Heart left ventricle (tissue), 16 donors: Measurements from ENCODE around the gene GPR119. TPM values are rescaled to one million over a fixed set of nuclear protein-coding genes. Genes with fewer than 3 reads are reported as not detected.

Source experiments
- ATAC-seq, 4 donors: fragments of 200-7000 bp; cut with Tn5 transposase; one replicate each; pipeline ENCODE4 v1.9.1; 2020 to 2022; ENCODE audit warnings: moderate library complexity in 4 of 4, mild to moderate bottlenecking in 3 of 4, moderate number of reproducible peaks in 1 of 4
- DNase-seq, 5 donors: peaks; one replicate each; pipeline ENCODE4 v3.0.0-alpha.2; 2020
- H3K27ac ChIP-seq, 12 donors: fragments of 200-600 bp; sonication (generic) in 4 of 12; one replicate each; pipeline versions ENCODE4 v1.5.0 to v1.8.0; 2016 to 2022; ENCODE audit warnings: mild to moderate bottlenecking in 2 of 12
- H3K27me3 ChIP-seq, 9 donors: fragments of 200-600 bp; sonication (generic) in 2 of 9; one replicate each; pipeline versions ENCODE4 v1.5.1 to v1.8.0; 2016 to 2022; ENCODE audit warnings: mild to moderate bottlenecking in 3 of 9
- H3K36me3 ChIP-seq, 9 donors: fragments of 200-600 bp; sonication (generic) in 2 of 9; one replicate each; pipeline versions ENCODE4 v1.5.0 to v1.8.0; 2018 to 2022; ENCODE audit warnings: mild to moderate bottlenecking in 2 of 9
- H3K4me1 ChIP-seq, 12 donors: fragments of 200-600 bp; sonication (generic) in 4 of 12; one replicate each; pipeline versions ENCODE4 v1.5.0 to v1.8.0; 2016 to 2022; ENCODE audit warnings: mild to moderate bottlenecking in 3 of 12
- H3K4me3 ChIP-seq, 12 donors: fragments of 200-600 bp; sonication (generic) in 4 of 12; one replicate each; pipeline versions ENCODE4 v1.5.0 to v1.8.0; 2017 to 2022; ENCODE audit warnings: mild to moderate bottlenecking in 9 of 12, moderate library complexity in 4 of 12
- H3K9me3 ChIP-seq, 12 donors: fragments of 200-600 bp; sonication (generic) in 4 of 12; one replicate each; pipeline versions ENCODE4 v1.5.0 to v1.8.0; 2016 to 2022; ENCODE audit warnings: mild to moderate bottlenecking in 1 of 12
- POLR2A ChIP-seq, 2 donors: fragments of 450-650 bp; IDR thresholded peaks; one replicate each; pipeline ENCODE4 v1.6.1; 2017; ENCODE audit warnings: antibody characterized with exemption in 2 of 2, mild to moderate bottlenecking in 2 of 2, moderate library complexity in 2 of 2
- WGBS, 4 donors: extraction: QIAGEN DNeasy Blood & Tissue Kit in 2 of 4; methylation state at CpG; one replicate each; pipeline versions ENCODE4 v1.1.5 to v1.1.7; 2013 to 2018; 5-methylcytosine and 5-hydroxymethylcytosine counted together
- intact Hi-C, 10 donors: fragments of 100-400 bp; cut with DNase I; formaldehyde crosslinking; loops; one replicate each; pipeline versions ENCODE4 v1.11.1 to v1.14.2; 2022
- polyA plus RNA-seq, 2 donors: library from polyadenylated mRNA; stranded (reverse); fragments of 200-250 nt; gene quantifications; one replicate each; pipeline ENCODE4 v1.2.3, GENCODE V29; 2013
- total RNA-seq, 9 donors: library from RNA; depleted of rRNA in 2 of 9; stranded (reverse); fragments of >200 nt in 2 of 9; fragmentation: NEBNext Ultra II Directional in 3 of 9; extraction: Animal tissue kit (Norgen Biotek cat#: 25700) in 3 of 9; gene quantifications; one replicate each; pipeline versions ENCODE4 v1.1.0 to v1.2.4, GENCODE V29; 2016 to 2023
- TF ChIP-seq, protein P1 (sequence below), 12 donors: fragments of 200-600 bp; sonication (generic) in 4 of 12; IDR thresholded peaks; one replicate each; pipeline versions ENCODE4 v1.5.0 to v1.8.0; 2018 to 2022; ENCODE audit warnings: antibody characterized with exemption in 12 of 12, mild to moderate bottlenecking in 5 of 12
- donor health status: ischemic (EF 13 %, LVEDD 7.1; RV severe dilation, severe dysfunction).
- donor health status: healthy with polysubstance abuse.
- donor health status: DM: no; HTN: yes; CAD: no.
- donor health status: DM: no; HTN: no; CAD: no.
- donor health status: ischemic (EF 25% LVEDD 6.9; RV normal size, moderate dysfunction).
- donor health status: ischemic (EF 25% LVEDD 5.7; RV mildly dilated, moderate dysfunction).
- donor health status: healthy.
- donor health status: DM: yes; HTN: yes; CAD: no.
- donor health status: ischemic (EF 35%, LVEDD 5.7; RV mildly dilated, moderate dysfunction).
- donor health status: nonischemic (EF 11% LVEDD 7.7; RV severe dilation, severe dysfunction).
- donor health status: DM: yes; HTN: yes; CAD: no.
- donor health status: PGD.
- donor health status: ischemic (EF 29% LVEDD 5.4; RV normal size, mild dysfunction).
- donor health status: nonischemic (EF 23%, LVEDD 6.1; RV moderate dilation, normal function).

The GPR119 gene
- total and polyA plus RNA-seq, 11 donors: not detected

DNA sequence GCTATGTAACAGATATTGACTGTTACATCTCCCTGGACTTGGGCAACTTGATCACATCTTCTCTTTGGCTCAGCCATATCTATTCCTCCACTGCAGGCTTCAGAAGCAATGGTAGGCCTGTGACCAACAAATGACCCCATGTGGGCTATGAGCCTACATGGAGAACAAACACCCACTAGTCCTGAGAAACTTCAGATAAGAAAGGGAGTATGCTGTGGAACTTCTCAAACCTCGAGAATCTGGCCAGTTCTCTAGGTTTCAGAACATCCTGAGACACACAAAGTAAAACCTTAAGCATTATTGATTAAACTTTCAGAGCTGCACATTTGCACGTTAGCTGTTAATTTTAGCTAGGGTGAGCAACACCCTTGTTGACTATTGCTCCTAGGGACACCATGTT is 32.6 kb upstream of the GPR119 start:
- Histone ChIP-seq H3K27me3 (no peaks in the 10 kb centered on the region), H3K4me1 (no peaks in the 10 kb centered on the region), H3K36me3 (peaks cover 0 to 11% (median 0%) of the 10 kb centered on the region in 9 donors), H3K9me3 (no peaks in the 10 kb centered on the region), H3K4me3 (no peak overlapping the region), H3K27ac (no peak overlapping the region)
- DNase-seq (no peak), ATAC-seq (no peak)
- no peak for TF ChIP-seq POLR2A (IDR thresholded peaks at IDR 0.05)
- TF ChIP-seq, protein P1, sequence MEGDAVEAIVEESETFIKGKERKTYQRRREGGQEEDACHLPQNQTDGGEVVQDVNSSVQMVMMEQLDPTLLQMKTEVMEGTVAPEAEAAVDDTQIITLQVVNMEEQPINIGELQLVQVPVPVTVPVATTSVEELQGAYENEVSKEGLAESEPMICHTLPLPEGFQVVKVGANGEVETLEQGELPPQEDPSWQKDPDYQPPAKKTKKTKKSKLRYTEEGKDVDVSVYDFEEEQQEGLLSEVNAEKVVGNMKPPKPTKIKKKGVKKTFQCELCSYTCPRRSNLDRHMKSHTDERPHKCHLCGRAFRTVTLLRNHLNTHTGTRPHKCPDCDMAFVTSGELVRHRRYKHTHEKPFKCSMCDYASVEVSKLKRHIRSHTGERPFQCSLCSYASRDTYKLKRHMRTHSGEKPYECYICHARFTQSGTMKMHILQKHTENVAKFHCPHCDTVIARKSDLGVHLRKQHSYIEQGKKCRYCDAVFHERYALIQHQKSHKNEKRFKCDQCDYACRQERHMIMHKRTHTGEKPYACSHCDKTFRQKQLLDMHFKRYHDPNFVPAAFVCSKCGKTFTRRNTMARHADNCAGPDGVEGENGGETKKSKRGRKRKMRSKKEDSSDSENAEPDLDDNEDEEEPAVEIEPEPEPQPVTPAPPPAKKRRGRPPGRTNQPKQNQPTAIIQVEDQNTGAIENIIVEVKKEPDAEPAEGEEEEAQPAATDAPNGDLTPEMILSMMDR (IDR thresholded peaks at IDR 0.05): no peak
- WGBS, 4 donors: 59 to 80% (median 67%) methylated on average over 2 of the region's 2 CpGs
- intact Hi-C loops: no loop called here

GRCh38 chrX:130416785-130417184 is 31.3 kb upstream of the GPR119 start:
- no peak overlapping the region for H3K27ac ChIP-seq
- DNase-seq (no peak), ATAC-seq (no peak)
- no peak overlapping the region for H3K4me3 ChIP-seq
- WGBS, 4 donors: 73 to 93% (median 83%) methylated on average over 3 to 4 of the region's 4 CpGs
- H3K36me3 ChIP-seq: peaks cover 0 to 18% (median 4%) of the 10 kb centered on the region in 9 donors
- H3K9me3 ChIP-seq: no peaks in the 10 kb centered on the region
- intact Hi-C loops: no loop called here
- H3K27me3 ChIP-seq: no peaks in the 10 kb centered on the region
- TF ChIP-seq, protein P1 (IDR thresholded peaks at IDR 0.05): no peak
- no peak for TF ChIP-seq POLR2A (IDR thresholded peaks at IDR 0.05)
- no peaks in the 10 kb centered on the region for H3K4me1 ChIP-seq

DNA sequence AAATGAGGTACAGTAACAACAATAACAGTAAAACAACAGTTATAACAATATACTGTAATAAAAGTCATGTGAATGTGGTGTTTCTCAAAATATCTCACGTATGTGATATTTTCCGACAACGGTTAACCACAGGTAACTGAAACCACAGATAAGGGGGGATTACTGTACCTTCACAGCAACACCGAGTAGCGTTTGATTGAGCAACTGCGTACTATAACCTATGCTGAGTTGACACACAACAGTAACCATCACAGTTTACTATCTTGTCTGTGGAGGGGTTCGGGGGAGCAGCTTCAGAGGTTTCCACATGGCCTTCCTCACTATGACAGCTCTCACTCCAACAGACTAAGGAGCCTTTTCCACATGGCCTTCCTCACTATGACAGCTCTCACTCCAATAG is 29.7 kb upstream of the GPR119 start:
- ATAC-seq (no peak), DNase-seq (no peak)
- TF ChIP-seq, protein P1 (IDR thresholded peaks at IDR 0.05): no peak
- TF ChIP-seq POLR2A (IDR thresholded peaks at IDR 0.05): no peak
- H3K4me1 ChIP-seq: no peaks in the 10 kb centered on the region
- no peak overlapping the region for H3K4me3 ChIP-seq
- no peaks in the 10 kb centered on the region for H3K27me3 ChIP-seq
- no peaks in the 10 kb centered on the region for H3K9me3 ChIP-seq
- WGBS, 4 donors: 88 to 92% (median 90%) methylated on average over 7 of the region's 7 CpGs
- H3K27ac ChIP-seq: no peak overlapping the region
- H3K36me3 ChIP-seq: peaks cover 0 to 34% (median 8%) of the 10 kb centered on the region in 9 donors
- intact Hi-C loops: no loop called here

DNA sequence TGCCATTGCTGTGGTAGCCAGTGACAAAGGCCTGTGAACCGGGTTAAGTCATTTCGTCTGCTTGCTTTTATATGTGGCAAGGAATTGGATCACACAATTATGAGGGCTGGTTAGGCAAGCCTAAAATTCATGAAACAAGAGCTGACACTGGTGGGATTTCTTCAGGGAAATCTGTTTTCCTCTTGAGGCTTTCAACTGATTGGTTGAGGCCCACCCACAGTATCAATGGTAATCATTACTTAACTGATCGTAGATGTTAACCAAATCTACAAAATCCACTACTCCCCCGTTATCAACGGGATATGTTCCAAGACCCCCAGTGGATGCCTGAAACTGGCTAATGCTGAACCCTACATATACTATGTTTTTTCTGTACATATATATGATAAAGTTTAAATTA is 29.3 kb upstream of the GPR119 start:
- DNase-seq: no peak
- 89 to 98% (median 95%) methylated on average over 5 of the region's 5 CpGs for WGBS, 4 donors
- no peaks in the 10 kb centered on the region for H3K27me3 ChIP-seq
- no peaks in the 10 kb centered on the region for H3K4me1 ChIP-seq
- no peak for ATAC-seq
- H3K9me3 ChIP-seq: no peaks in the 10 kb centered on the region
- no peak overlapping the region for H3K4me3 ChIP-seq
- TF ChIP-seq, protein P1 (IDR thresholded peaks at IDR 0.05): no peak
- TF ChIP-seq POLR2A (IDR thresholded peaks at IDR 0.05): no peak
- intact Hi-C loops: no loop called here
- H3K36me3 ChIP-seq: peaks cover 0 to 38% (median 8%) of the 10 kb centered on the region in 9 donors
- no peak overlapping the region for H3K27ac ChIP-seq
